SKM-1 treated with dmso at 0.1 percent for 144 hours (cell line): ENCODE results near the gene SECTM1.

Experiments
- DNase-seq: peaks from one replicate; lab custom pipeline; 2025; ENCODE audit not compliant: unreplicated experiment; lab: John Stamatoyannopoulos, UW

The SECTM1 gene

GRCh38 chr17:82283208-82283749, 50.3 kb downstream of the SECTM1 start:
- DNase-seq: no peak

GRCh38 chr17:82282239-82283207, 51.0 kb downstream of the SECTM1 start:
- no peak for DNase-seq

- DNase-seq: no peak
Observed at GRCh38 chr17:82281502-82282238, 51.9 kb downstream of the SECTM1 start.

DNA sequence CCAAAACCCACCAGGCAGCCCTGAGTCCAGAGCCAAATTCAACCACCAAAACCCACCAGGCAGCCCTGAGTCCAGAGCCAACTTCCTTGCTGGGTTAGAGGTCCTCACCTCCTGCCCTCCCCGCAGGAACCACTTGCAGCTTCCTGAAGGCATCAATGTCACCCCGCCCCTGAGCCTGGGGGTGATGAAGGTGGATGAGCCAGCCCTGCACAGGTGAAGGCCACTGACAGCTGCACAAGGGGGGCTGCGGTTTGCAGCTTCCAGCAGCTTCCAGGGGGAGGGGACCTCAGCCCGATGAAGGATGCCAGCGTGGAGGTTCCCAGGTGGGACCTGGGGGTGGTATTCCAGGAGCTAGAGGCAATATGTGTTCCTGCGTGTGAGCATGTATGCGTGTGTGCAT, 52.5 kb downstream of the SECTM1 start:
- no peak for DNase-seq

DNA sequence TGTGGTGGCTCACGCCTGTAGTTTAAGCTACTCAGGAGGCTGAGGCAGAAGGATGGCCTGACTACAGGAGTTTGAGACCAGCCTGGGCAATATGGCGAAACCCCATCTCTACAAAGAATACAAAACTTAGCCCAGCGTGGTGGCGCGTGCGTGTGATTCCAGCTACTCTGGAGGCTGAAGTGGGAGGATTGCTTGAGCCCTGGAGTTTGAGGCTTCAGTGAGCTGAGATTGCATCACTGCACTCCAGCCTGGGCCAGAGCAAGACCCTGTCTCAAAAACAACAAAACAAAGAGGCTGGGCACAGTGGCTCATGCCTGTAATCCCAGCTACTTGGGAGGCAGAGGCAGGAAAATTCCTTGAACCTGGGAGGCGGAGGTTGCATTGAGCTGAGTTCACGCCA, 53.0 kb downstream of the SECTM1 start:
- no peak for DNase-seq

DNA sequence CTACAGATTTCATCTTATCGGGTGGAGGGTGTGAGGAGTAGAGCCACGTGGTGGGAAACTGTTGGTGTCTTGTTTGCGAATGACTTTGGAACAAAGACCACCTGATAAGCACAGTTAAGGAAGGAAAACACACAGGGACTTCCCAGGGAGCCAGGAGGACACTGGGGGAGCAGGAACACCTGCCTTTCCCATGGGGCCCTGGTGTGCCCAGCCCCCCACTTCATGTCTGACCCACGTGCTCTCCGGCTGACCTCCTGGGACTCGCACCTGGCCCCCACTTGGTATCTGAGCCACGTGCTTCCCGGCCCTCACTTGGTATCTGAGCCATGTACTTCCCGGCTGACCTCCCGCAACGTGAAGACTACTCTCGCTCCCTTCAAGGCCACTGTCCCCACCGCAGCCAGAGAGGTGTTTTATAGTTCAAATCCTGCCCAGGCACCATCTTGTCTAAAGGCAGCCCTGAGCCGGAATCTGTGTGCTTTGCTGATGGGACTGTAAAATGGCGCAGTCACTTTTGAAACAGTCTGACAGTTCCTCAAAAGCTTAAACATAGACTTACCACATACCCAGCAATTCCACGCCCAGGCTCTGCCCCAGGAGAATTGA, 54.7 kb downstream of the SECTM1 start:
- peak; percentile 82 for DNase-seq

DNA sequence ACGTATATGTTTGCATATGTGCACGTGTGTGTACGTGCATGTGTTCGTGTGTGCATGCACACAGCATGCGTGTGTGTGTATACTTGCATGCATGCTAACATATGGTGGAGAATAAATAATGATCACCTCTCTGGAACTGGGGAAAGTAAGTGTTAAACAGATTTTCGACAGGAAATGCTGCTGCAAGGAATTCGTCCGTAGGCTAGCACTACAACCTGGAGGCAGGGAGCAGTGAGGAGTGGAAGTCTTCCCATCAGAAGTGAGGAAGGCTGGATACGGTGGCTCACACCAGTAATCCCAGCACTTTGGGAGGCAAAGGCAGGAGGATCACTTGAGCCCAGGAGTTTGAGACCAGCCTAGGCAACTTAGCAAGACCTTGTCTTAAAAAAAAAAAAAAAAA, 55.3 kb downstream of the SECTM1 start:
- DNase-seq: no peak

DNA sequence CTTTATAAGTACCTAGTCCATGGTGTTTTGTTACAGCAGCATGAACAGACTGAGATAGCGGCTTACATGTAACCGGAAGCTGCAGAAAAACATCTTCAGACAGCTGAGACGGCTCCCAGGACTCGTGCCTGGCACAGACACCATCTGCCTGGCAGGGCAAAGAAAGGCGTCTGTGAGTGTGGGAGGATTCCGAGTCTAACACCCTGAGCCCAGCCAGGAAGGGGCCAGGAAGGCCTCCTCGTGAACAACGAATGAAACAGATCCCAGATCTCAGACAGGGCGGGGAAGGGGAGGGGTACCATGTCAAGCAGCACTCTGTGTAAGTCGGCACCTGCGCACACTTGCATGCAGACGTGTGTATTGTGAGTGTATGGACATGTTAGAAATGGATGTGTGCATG, 55.7 kb downstream of the SECTM1 start:
- no peak for DNase-seq

- DNase-seq: no peak
Observed at GRCh38 chr17:82276938-82277337, 56.6 kb downstream of the SECTM1 start.

DNA sequence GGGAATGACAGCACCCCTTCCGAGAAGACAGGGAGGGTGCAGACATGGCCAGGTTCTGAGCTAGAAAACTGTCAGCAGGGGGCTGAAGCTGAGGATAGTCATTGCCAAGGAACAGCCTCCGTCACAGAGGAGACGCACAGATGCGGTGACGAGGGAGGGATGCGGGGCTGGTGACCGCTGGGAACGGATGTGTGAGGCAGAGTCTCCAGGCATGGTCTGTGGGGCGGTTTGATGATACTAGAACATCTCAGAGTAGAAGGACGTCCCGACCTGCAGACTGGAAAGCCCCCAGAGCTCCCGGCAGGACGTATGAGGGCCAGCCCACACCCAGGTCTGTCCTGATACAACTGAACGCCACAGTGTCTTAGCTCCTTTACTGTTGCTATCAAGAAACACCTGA, 58.2 kb downstream of the SECTM1 start:
- no peak for DNase-seq

DNA sequence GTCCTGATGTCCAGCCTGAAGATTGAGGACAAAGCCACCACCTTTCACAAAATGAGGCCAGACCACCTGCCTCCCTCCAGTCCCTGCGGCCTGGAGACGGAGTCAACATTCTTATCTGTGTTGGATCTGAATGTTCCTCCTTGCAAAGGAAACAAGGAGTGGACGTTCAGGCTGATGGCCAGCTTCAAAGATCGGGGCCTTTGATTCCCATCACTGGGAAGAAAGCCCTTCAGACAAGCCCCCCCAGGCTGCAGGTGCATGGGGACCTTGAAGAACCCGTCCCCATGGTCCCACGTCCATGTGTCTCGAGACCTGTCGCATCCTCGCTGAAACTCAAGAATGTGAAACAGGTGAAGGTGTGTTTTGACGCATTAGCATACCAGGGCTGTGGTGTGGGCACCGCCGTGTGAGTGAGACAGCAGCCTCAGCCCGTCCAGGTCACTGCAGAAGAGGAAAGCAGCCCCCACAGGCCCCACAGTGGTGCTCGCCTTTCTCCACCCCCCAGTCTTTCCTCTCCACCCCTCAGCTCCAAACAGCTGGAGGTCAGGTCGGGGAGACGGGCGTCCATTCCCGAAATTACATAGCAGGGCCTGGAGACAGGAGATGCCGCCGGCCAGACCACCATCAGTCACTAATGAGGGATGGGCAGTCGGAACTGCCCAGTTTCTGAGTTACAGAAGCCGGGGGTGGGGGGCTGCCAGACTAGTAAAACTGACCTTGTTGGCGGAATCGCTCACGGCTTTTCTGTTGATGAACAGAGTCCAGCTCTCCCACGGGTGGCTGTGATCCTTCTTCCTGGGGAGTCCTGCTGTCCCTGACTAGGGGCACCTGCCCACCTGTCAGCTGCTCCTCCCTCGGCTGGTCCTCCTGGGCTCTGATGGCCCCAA, 59.2 kb downstream of the SECTM1 start:
- DNase-seq: no peak

DNA sequence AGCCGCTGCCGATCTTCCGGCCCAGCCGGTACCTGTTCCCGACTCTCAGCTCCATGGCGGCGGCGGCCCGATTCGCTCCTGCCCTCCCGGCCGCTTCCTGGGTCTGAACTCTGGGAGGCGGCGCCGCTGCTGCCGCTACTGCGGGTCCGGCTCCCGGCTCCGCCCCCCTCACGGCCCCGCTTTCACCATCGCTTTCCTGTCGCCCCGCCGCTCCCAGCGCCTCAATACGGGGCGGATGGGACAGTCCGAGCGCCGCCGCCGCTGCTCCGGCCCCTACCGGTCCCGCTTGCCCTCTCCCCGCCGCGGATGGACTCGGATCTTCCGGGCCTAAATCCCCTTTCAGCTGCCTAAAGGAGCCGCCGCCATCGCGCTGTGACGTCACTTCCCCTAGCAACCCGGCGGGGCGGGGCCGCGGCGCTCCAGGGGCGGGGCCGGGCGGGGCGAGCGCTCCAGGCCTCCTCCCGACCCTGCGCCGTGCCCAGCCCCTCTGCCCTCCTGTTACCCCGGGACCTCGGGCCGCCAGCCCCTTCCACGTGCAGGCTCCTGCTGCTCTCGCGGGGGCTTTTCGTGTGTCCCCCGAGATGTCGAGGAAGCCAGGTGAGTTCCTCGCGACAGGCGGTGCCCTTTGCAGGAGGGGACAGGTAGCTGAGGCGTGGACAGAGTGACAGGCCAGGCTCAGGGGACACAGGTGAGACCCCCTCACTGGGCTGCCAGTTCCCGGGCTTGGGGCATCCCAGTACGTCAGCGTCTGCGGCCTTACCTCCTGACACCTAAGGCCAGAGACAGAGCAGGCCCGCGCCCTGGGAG, 60.0 kb downstream of the SECTM1 start, which contains the start of gene CSNK1D:
Gene CSNK1D, minus strand, starts transcription at position 374 of the 807 bp plus-strand sequence. Its CDS starts 319 bp downstream, at position 55.
- DNase-seq: peak; percentile 84

DNA sequence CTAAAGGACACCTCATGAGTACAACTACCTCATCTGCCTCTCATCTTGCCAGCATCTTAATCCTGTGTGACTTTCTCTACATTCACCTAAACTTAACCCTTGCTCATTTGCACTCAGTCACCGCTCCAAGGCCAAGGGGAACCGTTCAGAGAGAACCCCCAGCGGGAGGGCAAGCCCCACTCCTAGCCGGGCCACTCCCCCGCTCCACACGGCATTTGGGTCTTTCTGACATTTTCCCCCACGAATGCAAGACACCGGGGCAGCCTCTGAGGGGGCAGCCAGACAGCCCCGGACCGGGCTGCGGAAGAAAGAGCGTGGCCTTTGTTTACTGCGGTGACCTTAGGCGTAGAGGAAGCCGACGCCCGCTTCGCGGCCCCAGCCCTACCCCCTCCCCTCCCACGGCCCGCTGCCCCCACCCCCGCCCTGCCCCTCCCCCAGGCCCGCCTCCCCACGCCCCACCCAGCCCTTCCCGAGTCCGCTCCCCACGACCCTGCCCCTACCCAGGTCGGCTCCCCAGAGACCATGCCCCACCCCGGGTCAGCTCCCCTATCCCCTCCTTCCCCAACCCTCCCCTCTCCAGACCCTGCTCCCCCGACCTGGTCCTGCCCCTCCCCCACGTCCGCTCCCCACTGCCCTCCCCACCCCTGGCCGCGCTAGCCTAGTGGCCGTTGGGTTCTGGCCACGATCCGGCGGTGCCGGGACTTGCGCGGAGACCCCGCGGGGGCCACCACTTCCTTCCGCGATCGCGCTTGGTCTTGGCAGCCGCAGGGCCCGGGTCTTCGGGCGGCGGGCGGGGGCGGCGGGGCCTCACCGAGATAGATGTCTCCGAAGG, 60.9 kb downstream of the SECTM1 start:
- peak; percentile 11 for DNase-seq

- no peak for DNase-seq
Observed at GRCh38 chr17:82271401-82271800, 62.2 kb downstream of the SECTM1 start.
